Panc1 (cell line): Measurements from ENCODE around the gene ATRAID. TPM values are rescaled to one million over a fixed set of nuclear protein-coding genes. Genes with fewer than 3 reads are reported as not detected.

ENCODE experiments used
- ATAC-seq: fragments of 200-7000 bp; cut with Tn5 transposase; 2 replicates; pipeline ENCODE4 v1.9.1; 2020; ENCODE audit warnings: mild to moderate bottlenecking, moderate library complexity
- BruUV-seq: library from RNA; stranded (reverse); fragments of 400-500 nt; replicated peaks from 2 replicates; lab custom pipeline; 2021; lab: Mats Ljungman, UMichigan
- CTCF ChIA-PET: fragments of 300-600 bp; sonication (Branson Sonifier 250); formaldehyde crosslinking; loops from one replicate; lab custom pipeline; 2022; ENCODE audit warnings: antibody characterized with exemption; lab: Charles Lee
- POLR2A ChIA-PET: fragments of 300-600 bp; sonication (Branson Sonifier 250); formaldehyde crosslinking; loops from one replicate; lab custom pipeline; 2022; ENCODE audit warnings: antibody characterized with exemption; lab: Charles Lee
- DNase-seq: peaks from one replicate; pipeline ENCODE4 v3.0.0-alpha.2; 2010; ENCODE audit warnings: low read depth, low spot score
- H3K27ac ChIP-seq: 2 replicates; pipeline ENCODE4 v1.5.1; 2011; ENCODE audit warnings: mild to moderate bottlenecking, low read length, inconsistent platforms
- H3K27me3 ChIP-seq: fragments of 200-500 bp; sonication (Bioruptor generic); 2 replicates; pipeline ENCODE4 v1.6.0; 2014; ENCODE audit warnings: low read length, inconsistent platforms; ENCODE audit not compliant: control insufficient read depth, insufficient read depth
- H3K36me3 ChIP-seq: fragments of 200-500 bp; sonication (Bioruptor generic); 2 replicates; pipeline ENCODE4 v1.5.1; 2014; ENCODE audit warnings: inconsistent platforms, mild to moderate bottlenecking, low read length, moderate library complexity; ENCODE audit not compliant: control insufficient read depth, insufficient read depth
- H3K4me1 ChIP-seq: 2 replicates; pipeline ENCODE4 v1.5.1; 2011; ENCODE audit warnings: inconsistent platforms, mild to moderate bottlenecking, low read length, moderate library complexity; ENCODE audit not compliant: control insufficient read depth, insufficient read depth
- H3K4me3 ChIP-seq, 2 experiments: 2 replicates each; pipeline ENCODE4 v1.5.1; 2011 to 2012; ENCODE audit warnings: low read depth in 2 of 2, low read length in 2 of 2, mild to moderate bottlenecking in 2 of 2, inconsistent platforms in 1 of 2, moderate library complexity in 1 of 2
- H3K9me3 ChIP-seq: fragments of 200-500 bp; sonication (Bioruptor generic); 2 replicates; pipeline ENCODE4 v1.5.1; 2014; ENCODE audit warnings: low read depth, mild to moderate bottlenecking, inconsistent platforms, low read length, moderate library complexity; ENCODE audit not compliant: control insufficient read depth, insufficient read depth
- CTCF ChIP-seq: fragments of 450-650 bp; IDR thresholded peaks from 2 replicates; pipeline ENCODE4 v1.5.1; 2017; ENCODE audit warnings: mild to moderate bottlenecking
- POLR2AphosphoS5 ChIP-seq: IDR thresholded peaks from 2 replicates; pipeline ENCODE4 v1.6.1; 2012; ENCODE audit warnings: mild to moderate bottlenecking, low read depth, low read length, moderate library complexity
- REST ChIP-seq, 2 experiments: IDR thresholded peaks; 2 replicates each; pipeline ENCODE4 v1.6.1; 2011 to 2012; ENCODE audit warnings: low read depth in 2 of 2, control low read depth in 1 of 2, low read length in 1 of 2, mild to moderate bottlenecking in 1 of 2, moderate library complexity in 1 of 2; ENCODE audit not compliant: insufficient read depth in 1 of 2
- SIN3A ChIP-seq: IDR thresholded peaks from 2 replicates; pipeline ENCODE4 v1.6.1; 2012; ENCODE audit warnings: low read depth, mild to moderate bottlenecking, low read length, moderate library complexity, borderline replicate concordance; ENCODE audit not compliant: insufficient read depth
- TCF7L2 ChIP-seq: IDR thresholded peaks from 2 replicates; pipeline ENCODE4 v1.6.1; 2011; ENCODE audit warnings: mild to moderate bottlenecking, low read depth, low read length, inconsistent platforms
- in situ Hi-C: cut with HindIII; loops from 2 replicates; pipeline ENCODE4 v1.10.0; 2016; ENCODE audit warnings: low sequenced_read_pairs, low pct_unique_long_range_greater_than_20kb
- intact Hi-C: fragments of 100-400 bp; cut with micrococcal nuclease; formaldehyde crosslinking; loops from one replicate; pipeline ENCODE4 v1.10.0; 2022; ENCODE audit not compliant: unreplicated experiment
- total RNA-seq: library from RNA; stranded (reverse); gene quantifications from one replicate; pipeline ENCODE4 v1.2.1, GENCODE V29; 2021; ENCODE audit not compliant: unreplicated experiment

Gene ATRAID
- total RNA-seq, 1 experiment from 2014 or later, result 111 TPM

GRCh38 chr2:27185331-27186026 lies 26.4 kb upstream of the ATRAID start:
- in situ Hi-C loops, result no loop called here
- intact Hi-C loops, result no loop called here

More at GRCh38 chr2:27185331-27186026, 26.4 kb upstream of the ATRAID start:
- TF ChIP-seq TCF7L2 (no peak), POLR2AphosphoS5 (no peak), SIN3A (no peak), CTCF (no peak), REST (IDR thresholded peaks at IDR 0.05; ENCODE audit: insufficient read depth in 1 of 2, low read depth in 2 of 2, low read length in 1 of 2) (no peak)
- BruUV-seq, result no TSS peak
- DNase-seq, result no peak
- no peaks in the 10 kb centered on the region for H3K4me1 ChIP-seq
- no peak overlapping the region for H3K4me3 ChIP-seq
- ATAC-seq, result no peak
- no peaks in the 10 kb centered on the region for H3K27me3 ChIP-seq
- no peaks in the 10 kb centered on the region for H3K9me3 ChIP-seq
- no peak overlapping the region for H3K27ac ChIP-seq
- CTCF ChIA-PET, result no interaction called here
- no peaks in the 10 kb centered on the region for H3K36me3 ChIP-seq
- POLR2A ChIA-PET, result no interaction called here
